HepG2 (cell line): Measurements from ENCODE around the gene ARHGAP5. TPM values are rescaled to one million over a fixed set of nuclear protein-coding genes. Genes with fewer than 3 reads are reported as not detected.

Source experiments
- ATAC-seq: fragments of 200-7000 bp; cut with Tn5 transposase; 3 replicates; pipeline ENCODE4 v1.9.1; 2020; ENCODE audit warnings: mild to moderate bottlenecking, moderate library complexity
- BruUV-seq: library from RNA; stranded (reverse); fragments of 400-500 nt; replicated peaks from 2 replicates; lab custom pipeline; 2021; lab: Mats Ljungman, UMichigan
- CTCF ChIA-PET: fragments of 300-600 bp; formaldehyde crosslinking; extraction: SDS; loops from one replicate; lab custom pipeline; 2021; ENCODE audit warnings: low total read pairs, inconsistent platforms, low intra/inter-chr PET ratio; lab: Yijun Ruan, JAX
- POLR2A ChIA-PET: fragments of 350-600 bp; sonication (Branson Sonifier 250); formaldehyde crosslinking; loops from one replicate; lab custom pipeline; 2020; ENCODE audit warnings: antibody characterized with exemption, inconsistent platforms; lab: Yijun Ruan, JAX
- DNase-seq: peaks from one replicate; pipeline ENCODE4 v3.0.0-alpha.2; 2015; ENCODE audit warnings: low spot score
- FAIRE-seq: peaks from 3 replicates; lab custom pipeline; 2011; peaks lifted over from hg19 to GRCh38; lab: Jason Lieb, UNC
- H2AFZ ChIP-seq: one replicate; pipeline ENCODE4 v1.6.1; 2011; ENCODE audit warnings: low read length, inconsistent platforms
- H3K27ac ChIP-seq: fragments of 300-600 bp; 3 replicates; pipeline ENCODE4 v1.8.0; 2011; ENCODE audit warnings: mixed run types, mild to moderate bottlenecking, mixed read lengths, low read length, inconsistent platforms; ENCODE audit not compliant: insufficient read depth; ENCODE audit errors: extremely low read length
- H3K27me3 ChIP-seq, 2 experiments: fragments of 200-600 bp in 1 of 2; 2 replicates in 1 of 2; 3 replicates in 1 of 2; pipeline versions ENCODE4 v1.6.0 to v1.8.0; 2011; ENCODE audit warnings: low read length in 2 of 2, mild to moderate bottlenecking in 2 of 2, moderate library complexity in 2 of 2, inconsistent platforms in 1 of 2; ENCODE audit not compliant: insufficient read depth in 2 of 2, control insufficient read depth in 1 of 2
- H3K36me3 ChIP-seq, 2 experiments: fragments of 200-600 bp in 1 of 2; replicated peaks in 1 of 2; 2 replicates in 1 of 2; 3 replicates in 1 of 2; pipeline versions ENCODE4 v1.5.1 to v1.8.0; 2011; ENCODE audit warnings: low read length in 2 of 2, inconsistent platforms in 1 of 2; ENCODE audit not compliant: insufficient read depth in 2 of 2, control insufficient read depth in 1 of 2
- H3K4me1 ChIP-seq: 2 replicates; pipeline ENCODE4 v1.5.1; 2012; ENCODE audit warnings: low read length, inconsistent platforms; ENCODE audit not compliant: insufficient read depth
- H3K4me2 ChIP-seq: 2 replicates; pipeline ENCODE4 v1.6.0; 2011; ENCODE audit warnings: low read depth, low read length, inconsistent platforms
- H3K4me3 ChIP-seq, 3 experiments: fragments of 200-600 bp in 1 of 3; sonication (generic), shearing (Covaris generic) in 1 of 3; replicated peaks in 1 of 3; 2 replicates each; pipeline ENCODE4 v1.5.1; 2011 to 2016; ENCODE audit warnings: low read length in 3 of 3, inconsistent platforms in 2 of 3, low read depth in 2 of 3, mild to moderate bottlenecking in 2 of 3, control low read depth in 1 of 3, mixed read lengths in 1 of 3; ENCODE audit not compliant: insufficient read depth in 1 of 3
- H3K79me2 ChIP-seq: one replicate; pipeline ENCODE4 v1.6.1; 2011; ENCODE audit warnings: low read length, inconsistent platforms; ENCODE audit not compliant: insufficient read depth
- H3K9ac ChIP-seq: 2 replicates; pipeline ENCODE4 v1.6.0; 2011; ENCODE audit warnings: mild to moderate bottlenecking, low read depth, low read length, inconsistent platforms; ENCODE audit not compliant: insufficient read depth
- H3K9me3 ChIP-seq: 2 replicates; pipeline ENCODE4 v1.5.1; 2012; ENCODE audit warnings: mild to moderate bottlenecking, low read length
- H4K20me1 ChIP-seq: 2 replicates; pipeline ENCODE4 v1.6.0; 2011; ENCODE audit warnings: inconsistent platforms, mild to moderate bottlenecking, low read length, moderate library complexity; ENCODE audit not compliant: insufficient read depth
- EHMT2 ChIP-seq: fragments of 200-600 bp; sonication (generic); IDR thresholded peaks from 2 replicates; pipeline ENCODE4 v1.7.0; 2017; ENCODE audit warnings: antibody characterized with exemption, low read depth, low read length, borderline replicate concordance
- ISL2 ChIP-seq: sonication (generic); formaldehyde crosslinking; IDR thresholded peaks from 2 replicates; pipeline ENCODE4 v1.5.0; 2020; ENCODE audit warnings: missing genetic modification reagents
- JUND ChIP-seq: sonication (generic); formaldehyde crosslinking; IDR thresholded peaks from 2 replicates; pipeline ENCODE4 v1.8.0; 2022; ENCODE audit warnings: mild to moderate bottlenecking, missing genetic modification reagents
- THYN1 ChIP-seq: sonication (generic); formaldehyde crosslinking; IDR thresholded peaks from 2 replicates; pipeline ENCODE4 v1.8.1; 2023; ENCODE audit warnings: low read depth, mild to moderate bottlenecking, moderate library complexity, missing genetic modification reagents, borderline replicate concordance
- ZHX2 ChIP-seq, 2 experiments: sonication (generic) in 1 of 2; formaldehyde crosslinking in 1 of 2; IDR thresholded peaks; 2 replicates each; pipeline versions ENCODE4 v1.6.1 to v1.9.0; 2014 to 2022; ENCODE audit warnings: antibody characterized with exemption in 1 of 2, borderline replicate concordance in 1 of 2, inconsistent platforms in 1 of 2, low read depth in 1 of 2, missing genetic modification reagents in 1 of 2
- ZIK1 ChIP-seq: sonication (generic); formaldehyde crosslinking; IDR thresholded peaks from 2 replicates; pipeline ENCODE4 v1.5.0; 2020; ENCODE audit warnings: mild to moderate bottlenecking, low read depth, missing genetic modification reagents, borderline replicate concordance
- ZNF329 ChIP-seq: sonication (generic); formaldehyde crosslinking; IDR thresholded peaks from 2 replicates; pipeline ENCODE4 v1.9.0; 2021; ENCODE audit warnings: low read depth, mild to moderate bottlenecking, missing genetic modification reagents
- ZNF335 ChIP-seq: sonication (generic); formaldehyde crosslinking; IDR thresholded peaks from 2 replicates; pipeline ENCODE4 v1.4.0; 2020; ENCODE audit warnings: missing genetic modification reagents
- ZNF703 ChIP-seq: sonication (generic); formaldehyde crosslinking; IDR thresholded peaks from 2 replicates; pipeline ENCODE4 v1.5.1; 2020; ENCODE audit warnings: missing genetic modification reagents, mild to moderate bottlenecking, moderate library complexity, borderline replicate concordance
- WGBS: methylation state at CpG from one replicate; pipeline ENCODE4 v1.1.6; 2017; ENCODE audit warnings: low lambda C conversion rate; 5-methylcytosine and 5-hydroxymethylcytosine counted together
- in situ Hi-C: cut with HindIII; loops from 2 replicates; pipeline ENCODE4 v1.10.0; 2017; ENCODE audit warnings: low pct_unique_long_range_greater_than_20kb; ENCODE audit not compliant: extremely low pct_ligation_motif_present
- intact Hi-C: fragments of 100-400 bp; cut with micrococcal nuclease; formaldehyde crosslinking; loops from one replicate; pipeline ENCODE4 v1.10.0; 2022; ENCODE audit not compliant: unreplicated experiment
- polyA plus RNA-seq, 8 experiments: library from polyadenylated mRNA; depleted of rRNA in 3 of 8; stranded (reverse) in 7 of 8; unstranded in 1 of 8; fragments of >200 nt; fragmentation: Illumina TruSeq in 4 of 8; extraction: Trizol in 4 of 8; gene quantifications; 2 replicates each; pipeline versions ENCODE4 v1.2.1 to v1.2.3, GENCODE V29; 2011 to 2016; ENCODE audit warnings: low read depth in 4 of 8, missing spikeins in 1 of 8, mixed read lengths in 1 of 8; ENCODE audit not compliant: insufficient read depth in 1 of 8
- total RNA-seq, 5 experiments: library from RNA; depleted of rRNA; stranded (reverse); fragments of >200 nt; fragmentation: Illumina TruSeq; extraction: Trizol; gene quantifications; 2 replicates each; pipeline ENCODE4 v1.2.3, GENCODE V29; 2016; ENCODE audit warnings: low read depth in 1 of 5
- TF ChIP-seq, protein P1 (sequence below): sonication (generic); formaldehyde crosslinking; IDR thresholded peaks from 2 replicates; pipeline ENCODE4 v1.4.0; 2020; ENCODE audit warnings: mild to moderate bottlenecking, missing genetic modification reagents
- TF ChIP-seq, protein P2 (sequence below): sonication (generic); formaldehyde crosslinking; IDR thresholded peaks from 2 replicates; pipeline ENCODE4 v1.4.0; 2020; ENCODE audit warnings: missing genetic modification reagents, borderline replicate concordance

ARHGAP5 gene
- total and polyA plus RNA-seq, 2 of the 13 experiments (the other 11 are each of a cell fraction or from before 2014, with no cell fraction given): 33.7 to 144 TPM

DNA sequence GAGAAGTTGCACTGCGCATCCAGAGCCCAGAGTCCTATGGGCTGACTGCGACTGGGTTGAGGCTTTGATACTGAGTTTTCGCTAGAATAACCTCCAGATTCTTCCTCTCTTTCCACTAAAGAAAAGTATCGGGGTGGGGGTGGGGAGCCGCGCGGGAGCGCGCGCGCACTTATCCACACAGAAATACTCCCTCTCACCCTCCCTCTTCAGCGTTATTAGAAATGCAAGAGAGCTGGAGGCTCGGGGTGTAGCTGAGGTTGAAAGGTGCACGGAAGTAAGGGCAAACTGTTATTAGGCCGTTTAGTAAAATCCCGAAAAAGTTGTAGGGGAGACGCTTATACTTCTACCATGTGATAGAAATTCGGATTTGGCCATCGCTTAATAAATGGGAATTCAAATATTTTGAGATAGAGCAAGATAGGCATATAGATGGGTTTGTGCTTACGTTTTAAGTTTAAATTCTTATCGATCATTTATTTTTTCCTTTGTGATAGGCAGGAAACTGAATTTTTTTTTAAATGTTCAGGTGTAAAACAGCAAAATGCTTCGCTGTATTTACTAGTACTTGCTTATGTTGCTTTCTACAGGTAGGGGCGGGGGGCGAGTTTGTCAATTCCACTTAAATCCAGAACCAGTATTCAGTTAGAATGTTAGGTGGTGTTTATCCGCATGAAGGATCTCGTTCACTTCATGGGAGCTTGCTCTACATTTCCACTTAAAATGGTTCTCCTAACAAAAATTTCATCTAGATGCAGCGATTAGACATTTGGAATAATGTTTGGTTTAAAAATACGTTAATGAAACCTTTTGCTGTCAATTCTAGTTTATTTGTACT is 1.1 kb downstream of the ARHGAP5 start (continued):
- TF ChIP-seq ZIK1 (CRISPR knock-in tag): no peak

DNA sequence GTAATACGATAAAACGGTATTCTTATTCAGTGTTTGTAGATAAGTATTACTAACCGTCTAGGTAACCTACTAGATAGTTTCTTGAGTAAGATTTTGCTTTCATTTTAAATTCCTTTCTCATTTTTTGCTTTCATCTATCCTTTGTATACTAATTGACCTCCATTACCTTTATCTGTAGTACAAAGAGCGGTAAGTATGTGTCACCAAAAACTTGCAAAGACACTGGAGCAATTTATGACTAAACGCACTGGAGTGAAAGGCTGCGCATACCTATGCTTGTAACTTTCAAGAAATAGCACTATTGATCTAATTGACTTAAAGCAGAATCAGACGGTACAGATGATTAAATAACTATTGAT is 1.7 kb downstream of the ARHGAP5 start:
- H3K9ac ChIP-seq: peak overlapping the region; percentile 98
- in situ Hi-C loops (loop anchor here (5.0 kb wide), 2 partner anchors 123 to 483 kb away; partner anchors contain the start of genes RNU6-7 and RNU6-8), intact Hi-C loops (loop anchor here (1.0 to 5.0 kb wide), 7 partner anchors 8 to 1512 kb away; partner anchors contain the start of gene HEATR5A)
- CTCF ChIA-PET: interaction anchor here (0.6 kb wide), 1 partner anchor 176 kb away, joined by 3 read pairs; no protein-coding TSS in a partner anchor
- H3K36me3 ChIP-seq: no peaks in the 10 kb centered on the region
- peaks cover 0 to 6% of the 10 kb centered on the region in 2 experiments; a peak in 1 of 5 replicates for H3K27me3 ChIP-seq
- DNase-seq (peak; percentile 96), ATAC-seq (0 out of 3 replicates have a peak, but pooled peaks have one; percentile 3), FAIRE-seq (no peak)
- H3K27ac ChIP-seq: peak overlapping the region; percentile 86
- H3K4me2 ChIP-seq: peak overlapping the region; percentile 78
- peak overlapping the region; percentile 90 to 99 (median 99) for H3K4me3 ChIP-seq
- WGBS: 2% methylated on average over 7 of the region's 7 CpGs
- POLR2A ChIA-PET: no interaction called here
- peaks cover 66% of the 10 kb centered on the region for H3K79me2 ChIP-seq
- BruUV-seq: TSS peak; percentile 48
- peaks cover 62% of the 10 kb centered on the region for H3K4me1 ChIP-seq
- no peaks in the 10 kb centered on the region for H3K9me3 ChIP-seq
- H4K20me1 ChIP-seq: peaks cover 45% of the 10 kb centered on the region
- H2AFZ ChIP-seq: no peak overlapping the region
- TF ChIP-seq, protein P1, sequence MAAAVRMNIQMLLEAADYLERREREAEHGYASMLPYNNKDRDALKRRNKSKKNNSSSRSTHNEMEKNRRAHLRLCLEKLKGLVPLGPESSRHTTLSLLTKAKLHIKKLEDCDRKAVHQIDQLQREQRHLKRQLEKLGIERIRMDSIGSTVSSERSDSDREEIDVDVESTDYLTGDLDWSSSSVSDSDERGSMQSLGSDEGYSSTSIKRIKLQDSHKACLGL (CRISPR knock-in tag): no peak
- TF ChIP-seq ZNF329 (CRISPR knock-in tag) (no peak), JUND (no peak), EHMT2 (no peak), ZHX2 (IDR thresholded peaks at IDR 0.05; ENCODE audit: low read depth) (no peak), ZHX2 (CRISPR knock-in tag; IDR thresholded peaks at IDR 0.05; ENCODE audit: borderline replicate concordance) (no peak), ISL2 (no peak), THYN1 (CRISPR knock-in tag) (0 out of 2 replicates have a peak, but pooled peaks have one; percentile 19), ZNF335 (no peak), ZNF703 (CRISPR knock-in tag) (no peak)
- TF ChIP-seq, protein P2, sequence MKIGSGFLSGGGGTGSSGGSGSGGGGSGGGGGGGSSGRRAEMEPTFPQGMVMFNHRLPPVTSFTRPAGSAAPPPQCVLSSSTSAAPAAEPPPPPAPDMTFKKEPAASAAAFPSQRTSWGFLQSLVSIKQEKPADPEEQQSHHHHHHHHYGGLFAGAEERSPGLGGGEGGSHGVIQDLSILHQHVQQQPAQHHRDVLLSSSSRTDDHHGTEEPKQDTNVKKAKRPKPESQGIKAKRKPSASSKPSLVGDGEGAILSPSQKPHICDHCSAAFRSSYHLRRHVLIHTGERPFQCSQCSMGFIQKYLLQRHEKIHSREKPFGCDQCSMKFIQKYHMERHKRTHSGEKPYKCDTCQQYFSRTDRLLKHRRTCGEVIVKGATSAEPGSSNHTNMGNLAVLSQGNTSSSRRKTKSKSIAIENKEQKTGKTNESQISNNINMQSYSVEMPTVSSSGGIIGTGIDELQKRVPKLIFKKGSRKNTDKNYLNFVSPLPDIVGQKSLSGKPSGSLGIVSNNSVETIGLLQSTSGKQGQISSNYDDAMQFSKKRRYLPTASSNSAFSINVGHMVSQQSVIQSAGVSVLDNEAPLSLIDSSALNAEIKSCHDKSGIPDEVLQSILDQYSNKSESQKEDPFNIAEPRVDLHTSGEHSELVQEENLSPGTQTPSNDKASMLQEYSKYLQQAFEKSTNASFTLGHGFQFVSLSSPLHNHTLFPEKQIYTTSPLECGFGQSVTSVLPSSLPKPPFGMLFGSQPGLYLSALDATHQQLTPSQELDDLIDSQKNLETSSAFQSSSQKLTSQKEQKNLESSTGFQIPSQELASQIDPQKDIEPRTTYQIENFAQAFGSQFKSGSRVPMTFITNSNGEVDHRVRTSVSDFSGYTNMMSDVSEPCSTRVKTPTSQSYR (CRISPR knock-in tag): no peak
